GM12873 (cell line): Measurements from ENCODE around the gene COL27A1.

ENCODE experiments used
- CTCF ChIP-seq: IDR thresholded peaks from 2 replicates; pipeline ENCODE4 v1.5.1; 2012; ENCODE audit warnings: low read depth, mild to moderate bottlenecking, moderate library complexity, low read length, control low read depth; ENCODE audit not compliant: insufficient read depth; ENCODE audit errors: missing control alignments

Gene COL27A1

GRCh38 chr9:114184866-114185265 lies 29.5 kb downstream of the COL27A1 start:
- no peak for TF ChIP-seq CTCF

- TF ChIP-seq CTCF, result no peak
These were observed 30.5 kb downstream of the COL27A1 start for GRCh38 chr9:114185570-114186490.

- TF ChIP-seq CTCF, result no peak
These were observed 31.4 kb downstream of the COL27A1 start for GRCh38 chr9:114186605-114187289.

GRCh38 chr9:114187827-114188226 lies 32.5 kb downstream of the COL27A1 start:
- no peak for TF ChIP-seq CTCF

GRCh38 chr9:114189823-114190562 lies 34.7 kb downstream of the COL27A1 start:
- TF ChIP-seq CTCF, result no peak

GRCh38 chr9:114190563-114190905 lies 35.2 kb downstream of the COL27A1 start:
- TF ChIP-seq CTCF, result no peak

GRCh38 chr9:114192539-114192938 lies 37.2 kb downstream of the COL27A1 start:
- no peak for TF ChIP-seq CTCF
